OCI-LY1 (cell line): ENCODE measurements around the gene CFAP157.

Source experiments
- H2AFZ ChIP-seq: fragments of 200-600 bp; sonication (generic), shearing (Covaris generic); 2 replicates; pipeline ENCODE4 v1.6.0; 2014; ENCODE audit warnings: antibody characterized with exemption, mild to moderate bottlenecking, low read length
- H3F3A ChIP-seq: fragments of 200-600 bp; sonication (generic), shearing (Covaris generic); 2 replicates; pipeline ENCODE4 v1.6.0; 2014; ENCODE audit warnings: mild to moderate bottlenecking, antibody characterized with exemption, low read length, moderate library complexity; ENCODE audit not compliant: insufficient read depth
- H3K27ac ChIP-seq: fragments of 200-600 bp; sonication (generic); 2 replicates; pipeline ENCODE4 v1.5.1; 2014; ENCODE audit warnings: low read length, mixed run types, mild to moderate bottlenecking, low read depth; ENCODE audit not compliant: poor library complexity, severe bottlenecking
- H3K27me3 ChIP-seq: fragments of 200-600 bp; sonication (generic); 2 replicates; pipeline ENCODE4 v1.6.0; 2014; ENCODE audit warnings: antibody characterized with exemption, mild to moderate bottlenecking, low read length, moderate library complexity; ENCODE audit not compliant: insufficient read depth
- H3K36me3 ChIP-seq: fragments of 200-600 bp; sonication (generic); 2 replicates; pipeline ENCODE4 v1.6.1; 2014; ENCODE audit warnings: mild to moderate bottlenecking, antibody characterized with exemption, low read length, moderate library complexity, mixed read lengths; ENCODE audit not compliant: insufficient read depth
- H3K4me1 ChIP-seq: fragments of 200-600 bp; sonication (generic); 2 replicates; pipeline ENCODE4 v1.5.1; 2014; ENCODE audit warnings: mild to moderate bottlenecking, low read length, moderate library complexity; ENCODE audit not compliant: insufficient read depth, severe bottlenecking
- H3K4me2 ChIP-seq: fragments of 200-600 bp; sonication (generic), shearing (Covaris generic); 2 replicates; pipeline ENCODE4 v1.6.1; 2014; ENCODE audit warnings: low read length
- H3K4me3 ChIP-seq: fragments of 200-600 bp; sonication (generic); 2 replicates; pipeline ENCODE4 v1.5.1; 2014; ENCODE audit warnings: low read length, low read depth, mild to moderate bottlenecking, mixed read lengths; ENCODE audit not compliant: poor library complexity, severe bottlenecking
- H3K79me2 ChIP-seq: fragments of 200-600 bp; shearing (Covaris generic); 2 replicates; pipeline ENCODE4 v1.6.1; 2016; ENCODE audit warnings: mixed run types, low read length, mixed read lengths; ENCODE audit not compliant: insufficient read depth
- H3K9ac ChIP-seq: fragments of 200-600 bp; sonication (generic), shearing (Covaris generic); 2 replicates; pipeline ENCODE4 v1.6.1; 2014; ENCODE audit warnings: mild to moderate bottlenecking, low read length, mixed read lengths
- H3K9me2 ChIP-seq: fragments of 200-600 bp; sonication (generic), shearing (Covaris generic); 2 replicates; pipeline ENCODE4 v1.6.1; 2014; ENCODE audit warnings: low read depth, mild to moderate bottlenecking, low read length, mixed read lengths
- H3K9me3 ChIP-seq: fragments of 200-600 bp; shearing (Covaris generic); 2 replicates; pipeline ENCODE4 v1.6.1; 2014; ENCODE audit warnings: low read length, mixed read lengths
- H4K20me1 ChIP-seq: fragments of 200-600 bp; sonication (generic), shearing (Covaris generic); 2 replicates; pipeline ENCODE4 v1.6.0; 2016; ENCODE audit warnings: mild to moderate bottlenecking, low read length; ENCODE audit not compliant: insufficient read depth
- EZH2 ChIP-seq: fragments of 200-600 bp; sonication (generic), shearing (Covaris generic); IDR thresholded peaks from 2 replicates; pipeline ENCODE4 v1.8.0; 2017; ENCODE audit warnings: borderline replicate concordance, mixed run types, mild to moderate bottlenecking, antibody characterized with exemption, low read length, moderate library complexity, mixed read lengths
- TF ChIP-seq, protein P1 (sequence below): fragments of 200-600 bp; sonication (generic), shearing (Covaris generic); IDR thresholded peaks from 2 replicates; pipeline ENCODE4 v1.5.1; 2017; ENCODE audit warnings: mild to moderate bottlenecking, antibody characterized with exemption, low read length, moderate library complexity, mixed read lengths

The CFAP157 gene

GRCh38 chr9:127730262-127730661, 23.5 kb downstream of the CFAP157 start:
- H3K27me3 ChIP-seq: no peaks in the 10 kb centered on the region
- no peaks in the 10 kb centered on the region for H3K79me2 ChIP-seq
- H3K9me3 ChIP-seq: no peaks in the 10 kb centered on the region
- no peaks in the 10 kb centered on the region for H3F3A ChIP-seq
- H2AFZ ChIP-seq: no peak overlapping the region
- H3K4me2 ChIP-seq: no peak overlapping the region
- TF ChIP-seq, protein P1, sequence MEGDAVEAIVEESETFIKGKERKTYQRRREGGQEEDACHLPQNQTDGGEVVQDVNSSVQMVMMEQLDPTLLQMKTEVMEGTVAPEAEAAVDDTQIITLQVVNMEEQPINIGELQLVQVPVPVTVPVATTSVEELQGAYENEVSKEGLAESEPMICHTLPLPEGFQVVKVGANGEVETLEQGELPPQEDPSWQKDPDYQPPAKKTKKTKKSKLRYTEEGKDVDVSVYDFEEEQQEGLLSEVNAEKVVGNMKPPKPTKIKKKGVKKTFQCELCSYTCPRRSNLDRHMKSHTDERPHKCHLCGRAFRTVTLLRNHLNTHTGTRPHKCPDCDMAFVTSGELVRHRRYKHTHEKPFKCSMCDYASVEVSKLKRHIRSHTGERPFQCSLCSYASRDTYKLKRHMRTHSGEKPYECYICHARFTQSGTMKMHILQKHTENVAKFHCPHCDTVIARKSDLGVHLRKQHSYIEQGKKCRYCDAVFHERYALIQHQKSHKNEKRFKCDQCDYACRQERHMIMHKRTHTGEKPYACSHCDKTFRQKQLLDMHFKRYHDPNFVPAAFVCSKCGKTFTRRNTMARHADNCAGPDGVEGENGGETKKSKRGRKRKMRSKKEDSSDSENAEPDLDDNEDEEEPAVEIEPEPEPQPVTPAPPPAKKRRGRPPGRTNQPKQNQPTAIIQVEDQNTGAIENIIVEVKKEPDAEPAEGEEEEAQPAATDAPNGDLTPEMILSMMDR: no peak
- no peak for TF ChIP-seq EZH2
- H3K9me2 ChIP-seq: no peaks in the 10 kb centered on the region
- H3K9ac ChIP-seq: no peak overlapping the region
- no peaks in the 10 kb centered on the region for H4K20me1 ChIP-seq
- no peak overlapping the region for H3K27ac ChIP-seq
- peaks cover 6% of the 10 kb centered on the region for H3K4me1 ChIP-seq
- no peak overlapping the region for H3K4me3 ChIP-seq
- H3K36me3 ChIP-seq: no peaks in the 10 kb centered on the region

GRCh38 chr9:127730799-127731410, 24.1 kb downstream of the CFAP157 start:
- no peaks in the 10 kb centered on the region for H3K36me3 ChIP-seq
- no peak for TF ChIP-seq EZH2
- TF ChIP-seq, protein P1: no peak
- H4K20me1 ChIP-seq: no peaks in the 10 kb centered on the region
- H3K4me3 ChIP-seq: no peak overlapping the region
- H3K27ac ChIP-seq: no peak overlapping the region
- no peak overlapping the region for H3K4me2 ChIP-seq
- H3K27me3 ChIP-seq: no peaks in the 10 kb centered on the region
- H3F3A ChIP-seq: no peaks in the 10 kb centered on the region
- H3K79me2 ChIP-seq: no peaks in the 10 kb centered on the region
- H2AFZ ChIP-seq: no peak overlapping the region
- H3K9me3 ChIP-seq: no peaks in the 10 kb centered on the region
- H3K9me2 ChIP-seq: no peaks in the 10 kb centered on the region
- H3K9ac ChIP-seq: no peak overlapping the region
- H3K4me1 ChIP-seq: peaks cover 12% of the 10 kb centered on the region

DNA sequence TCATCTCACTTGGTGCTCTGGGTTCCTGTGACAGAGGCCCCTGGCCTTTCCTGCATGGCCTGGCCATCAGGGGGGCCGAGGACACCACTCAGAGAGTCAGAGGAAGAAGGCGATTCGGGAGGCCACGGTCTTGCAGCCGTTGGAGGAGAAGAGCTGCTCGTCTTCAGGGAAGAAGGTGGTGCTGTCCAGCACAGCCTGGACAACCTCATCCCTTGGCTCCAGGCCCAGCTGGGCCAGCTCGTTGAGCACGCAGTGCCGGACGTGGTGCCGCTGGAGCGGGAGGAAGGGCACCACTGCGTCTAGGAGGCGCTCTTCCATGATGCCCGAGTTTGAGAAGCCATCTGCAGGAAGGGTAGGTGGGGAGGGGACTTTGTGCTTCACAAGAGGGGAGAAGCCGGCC, 25.1 kb downstream of the CFAP157 start:
- no peaks in the 10 kb centered on the region for H3K27me3 ChIP-seq
- no peak overlapping the region for H3K4me2 ChIP-seq
- TF ChIP-seq, protein P1: no peak
- TF ChIP-seq EZH2: no peak
- H3F3A ChIP-seq: no peaks in the 10 kb centered on the region
- H3K9me3 ChIP-seq: no peaks in the 10 kb centered on the region
- no peak overlapping the region for H3K9ac ChIP-seq
- H3K9me2 ChIP-seq: no peaks in the 10 kb centered on the region
- H3K79me2 ChIP-seq: no peaks in the 10 kb centered on the region
- no peaks in the 10 kb centered on the region for H3K36me3 ChIP-seq
- no peak overlapping the region for H3K27ac ChIP-seq
- no peak overlapping the region for H2AFZ ChIP-seq
- peaks cover 16% of the 10 kb centered on the region for H3K4me1 ChIP-seq
- no peak overlapping the region for H3K4me3 ChIP-seq
- no peaks in the 10 kb centered on the region for H4K20me1 ChIP-seq
